ENCODE data around the gene DKKL1.

- TF ChIP-seq CTCF (conservative IDR thresholded peaks at IDR 0.05) (no peak), EZH2 (IDR thresholded peaks at IDR 0.05; ENCODE audit: low read depth) (no peak)
Measured at GRCh38 chr19:49413348-49413747, 49.7 kb downstream of the DKKL1 start.
